GM19452 (cell line): ENCODE measurements around the gene AGAP2.
A peak's percentile ranks its signal among the peaks of the same experiment; 100 is the strongest.

Experiments
- ATAC-seq: cut with Tn5 transposase; IDR thresholded peaks from one replicate; pipeline ENCODE4 v1.9.1; 2021; ENCODE audit not compliant: unreplicated experiment

Gene AGAP2

DNA sequence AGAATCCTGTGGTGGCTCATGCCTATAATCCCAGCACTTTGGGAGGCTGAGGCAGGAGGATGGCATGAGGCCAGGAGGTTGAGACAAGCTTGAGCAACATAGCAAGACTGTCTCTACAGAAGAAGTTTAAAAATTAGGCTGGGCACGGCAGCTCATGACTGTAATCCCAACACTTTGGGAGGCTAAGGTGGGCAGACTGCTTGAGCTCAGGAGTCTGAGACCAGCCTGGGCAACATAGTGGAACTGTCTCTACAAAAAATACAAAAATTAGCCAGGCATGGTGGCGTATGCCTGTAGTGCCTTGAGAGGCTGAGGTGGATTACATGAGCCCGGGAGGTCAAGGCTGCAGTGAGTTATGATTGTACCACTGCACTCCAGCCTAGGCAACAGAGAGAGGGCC lies 29.3 kb upstream of the AGAP2 start:
- ATAC-seq, result no peak

DNA sequence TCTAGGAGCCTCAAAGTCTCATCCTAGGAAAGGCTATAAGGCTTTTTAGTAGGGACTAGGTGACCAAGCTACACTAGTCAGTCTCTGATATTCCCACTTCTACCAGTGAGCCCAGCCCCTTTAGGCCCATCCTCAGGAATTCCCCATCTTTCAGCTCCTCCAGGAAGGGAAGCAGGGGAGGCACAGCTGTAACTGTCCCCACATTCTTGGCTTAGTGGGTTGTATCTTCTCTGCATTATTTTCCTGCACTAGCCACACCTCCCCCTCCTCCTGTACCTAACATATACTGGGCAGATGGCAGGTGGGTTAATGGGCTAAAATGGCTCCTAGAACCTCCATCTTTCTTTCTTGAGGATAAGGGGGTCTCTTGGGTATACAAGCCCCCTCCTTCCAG lies 28.8 kb upstream of the AGAP2 start:
- no peak for ATAC-seq

DNA sequence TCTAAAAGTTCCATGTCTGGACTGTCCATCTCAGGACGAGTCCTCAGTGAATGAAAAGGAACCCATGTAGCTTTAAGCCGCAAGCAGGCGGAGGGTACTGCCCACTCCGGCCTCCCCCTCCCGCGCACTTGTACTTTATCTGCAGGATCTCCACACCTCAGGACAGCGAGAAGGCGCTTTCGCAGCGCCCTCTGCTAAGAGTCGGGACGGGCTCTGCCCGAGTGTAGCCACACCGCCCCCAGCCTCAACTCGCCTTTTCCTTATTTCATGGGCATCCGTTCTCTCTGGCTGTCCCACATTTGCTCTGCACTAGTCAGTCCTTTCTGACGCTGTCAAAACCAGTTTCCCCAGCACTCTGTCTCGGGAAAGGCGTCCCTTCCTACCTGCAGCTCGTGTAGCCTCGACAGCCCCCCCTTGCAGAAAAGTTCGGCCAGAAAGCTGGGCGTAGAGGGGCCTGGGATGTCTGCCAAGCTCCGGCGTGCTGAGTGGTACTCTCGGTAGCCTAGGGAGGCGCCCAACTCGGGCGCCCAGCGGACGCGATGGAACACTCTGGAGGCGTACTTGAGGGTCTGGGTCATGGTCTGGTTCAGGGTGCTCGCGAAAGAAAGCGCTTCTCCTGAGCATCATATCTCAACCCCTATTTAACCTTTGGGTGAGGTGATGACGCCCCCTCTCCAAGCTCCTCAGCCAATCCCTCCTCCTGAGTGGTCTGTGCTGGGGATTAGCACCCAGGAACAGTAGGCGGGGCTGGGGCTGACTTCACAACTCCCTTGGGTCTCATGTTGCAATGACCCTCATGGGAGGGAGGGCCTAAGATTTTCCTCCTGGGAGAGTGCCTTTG lies 28.1 kb upstream of the AGAP2 start, which contains the start of gene CYP27B1:
Gene CYP27B1, minus strand, starts transcription at position 615 of the 841 bp plus-strand sequence. Its CDS starts 37 bp downstream, at position 578.
- no peak for ATAC-seq

DNA sequence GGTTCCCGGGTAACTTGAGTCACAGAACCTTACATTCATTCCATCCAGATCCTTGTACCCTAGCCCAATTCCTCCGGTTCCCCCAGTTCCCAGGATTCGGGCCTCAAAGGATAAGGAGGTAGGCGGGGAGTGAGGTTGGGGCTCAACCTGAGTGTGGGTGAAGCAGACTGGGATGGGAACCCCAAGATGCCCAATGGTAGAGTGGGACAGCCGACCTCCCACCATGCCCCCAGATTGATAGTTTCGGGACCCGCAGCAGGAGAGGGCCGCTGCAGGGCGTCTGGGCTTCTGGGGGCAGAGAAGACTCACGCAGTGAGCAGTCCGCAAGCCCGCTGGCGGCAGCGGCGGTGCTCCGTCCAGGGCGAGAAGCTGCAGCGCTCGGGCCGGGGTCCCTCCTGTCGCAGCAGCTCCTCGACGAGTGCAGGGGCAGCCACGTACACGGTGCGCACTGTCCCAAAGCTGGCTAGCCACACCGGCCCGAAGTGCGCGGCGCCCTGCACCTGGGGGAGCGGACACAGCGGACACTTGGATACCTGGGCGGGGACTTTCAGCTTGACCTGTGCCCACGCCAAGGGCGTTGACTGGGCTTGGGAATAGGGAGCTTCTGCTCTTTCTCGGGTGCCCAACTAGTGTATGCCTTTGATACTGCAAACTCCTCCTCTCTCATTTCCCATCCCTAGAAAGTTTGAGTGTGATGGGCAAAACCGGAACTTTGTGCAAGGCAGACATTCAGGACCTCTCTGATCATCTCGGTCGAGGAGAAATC lies 27.3 kb upstream of the AGAP2 start:
- ATAC-seq, result no peak

DNA sequence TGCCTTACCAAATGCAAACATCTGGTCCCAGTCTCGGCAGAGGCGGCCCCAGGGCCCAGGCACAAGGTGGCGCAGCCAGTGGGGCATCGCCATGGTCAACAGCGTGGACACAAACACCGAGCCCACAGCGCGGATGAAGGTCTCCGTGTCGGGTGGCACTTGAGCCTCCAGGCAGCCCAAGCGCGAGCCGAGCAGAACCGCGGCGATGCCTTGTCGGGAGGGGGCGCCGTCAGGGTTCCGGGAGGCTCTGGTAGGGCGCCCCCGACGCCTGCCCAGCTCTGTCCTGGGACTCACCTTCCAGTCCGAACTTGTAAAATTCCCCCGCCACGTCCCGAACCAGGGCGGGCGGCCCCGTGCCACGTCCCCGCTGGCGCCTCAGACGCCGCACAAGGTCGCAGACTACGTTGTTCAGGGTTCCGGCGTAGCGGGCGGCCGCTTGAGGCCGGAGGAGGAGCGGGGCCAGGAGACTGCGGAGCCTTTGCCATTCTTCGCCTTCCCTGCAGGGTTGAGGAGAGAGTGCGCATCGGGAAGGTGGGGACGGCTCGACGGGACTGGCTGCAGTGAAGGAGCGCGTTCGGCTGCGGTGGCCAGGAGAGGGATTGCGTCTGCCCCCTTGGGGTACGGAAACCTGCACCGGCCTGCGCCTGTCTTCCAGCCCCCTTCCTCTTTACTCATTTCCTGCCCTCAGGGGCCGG lies 26.6 kb upstream of the AGAP2 start:
- ATAC-seq, result peak; percentile 68

DNA sequence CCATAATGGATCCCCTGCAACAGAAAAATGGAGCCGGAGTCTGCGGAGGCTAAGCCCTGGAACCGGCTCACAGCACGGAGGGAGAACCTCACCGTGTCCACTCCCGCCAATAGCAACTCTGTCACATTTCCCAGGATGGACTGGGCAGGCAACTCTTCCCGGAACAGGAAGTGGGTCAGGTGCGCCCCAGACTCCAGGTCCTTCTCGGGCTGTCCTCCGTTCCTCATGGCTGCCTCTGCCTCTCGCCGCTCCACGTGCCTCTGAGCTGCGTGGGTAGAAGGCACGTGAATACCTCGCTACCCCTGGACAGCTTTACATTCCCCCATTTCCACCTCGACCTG lies 26.1 kb upstream of the AGAP2 start:
- no peak for ATAC-seq

DNA sequence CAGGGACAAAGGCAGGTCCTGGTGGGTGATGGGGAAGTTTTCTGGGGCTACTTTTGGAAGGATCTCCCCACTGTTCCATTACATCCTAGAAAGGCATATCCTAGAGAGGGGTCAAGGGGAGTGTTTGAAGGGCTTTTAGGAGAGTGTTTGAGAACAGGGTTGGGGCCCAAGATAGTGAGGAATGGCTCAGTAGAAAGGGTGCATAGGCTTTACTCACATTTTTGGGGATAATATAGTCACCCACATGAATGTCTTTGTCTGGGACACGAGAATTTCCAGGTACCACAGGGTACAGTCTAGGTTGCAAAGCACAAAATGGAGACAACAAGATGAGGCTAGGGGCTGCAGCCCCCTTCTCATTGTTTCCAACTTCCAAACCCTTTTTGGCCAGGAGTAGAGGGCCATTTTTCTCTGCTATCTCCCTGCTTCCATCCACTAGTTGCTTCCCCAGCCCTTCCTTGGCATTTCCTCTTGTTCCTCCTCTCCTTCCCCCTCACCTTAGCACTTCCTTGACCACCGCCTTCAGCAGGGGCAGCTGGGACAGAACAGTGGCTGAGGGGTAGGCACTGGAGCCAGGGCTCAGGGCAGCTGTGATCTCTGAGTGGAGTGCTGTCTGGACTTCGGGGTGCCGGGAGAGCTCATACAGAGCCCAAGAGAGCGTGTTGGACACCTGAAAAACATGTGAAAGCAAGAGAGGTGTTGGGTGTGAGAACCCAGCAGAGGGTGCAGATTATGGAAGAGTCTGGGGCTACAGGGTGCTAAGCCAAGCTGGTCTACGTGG lies 25.5 kb upstream of the AGAP2 start:
- ATAC-seq, result no peak

DNA sequence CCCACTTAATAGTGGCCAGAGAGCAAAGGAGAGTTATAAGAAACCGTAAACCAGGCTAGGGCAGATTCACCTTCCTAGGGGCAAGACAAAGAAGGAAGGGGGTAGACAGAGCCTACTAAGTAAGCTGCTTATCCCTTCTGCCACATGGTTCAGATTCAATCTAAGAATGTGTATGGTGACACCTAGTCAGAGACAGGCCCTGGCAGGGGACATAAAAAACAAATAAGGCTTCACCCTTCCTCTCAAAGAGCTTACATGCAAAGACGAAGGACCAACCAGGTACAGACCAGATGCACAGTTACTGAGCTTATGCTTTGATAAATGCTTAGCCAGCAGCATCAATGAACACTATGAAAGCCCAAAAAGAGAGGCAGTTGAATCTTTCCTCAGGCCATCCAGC lies 23.9 kb upstream of the AGAP2 start:
- no peak for ATAC-seq

DNA sequence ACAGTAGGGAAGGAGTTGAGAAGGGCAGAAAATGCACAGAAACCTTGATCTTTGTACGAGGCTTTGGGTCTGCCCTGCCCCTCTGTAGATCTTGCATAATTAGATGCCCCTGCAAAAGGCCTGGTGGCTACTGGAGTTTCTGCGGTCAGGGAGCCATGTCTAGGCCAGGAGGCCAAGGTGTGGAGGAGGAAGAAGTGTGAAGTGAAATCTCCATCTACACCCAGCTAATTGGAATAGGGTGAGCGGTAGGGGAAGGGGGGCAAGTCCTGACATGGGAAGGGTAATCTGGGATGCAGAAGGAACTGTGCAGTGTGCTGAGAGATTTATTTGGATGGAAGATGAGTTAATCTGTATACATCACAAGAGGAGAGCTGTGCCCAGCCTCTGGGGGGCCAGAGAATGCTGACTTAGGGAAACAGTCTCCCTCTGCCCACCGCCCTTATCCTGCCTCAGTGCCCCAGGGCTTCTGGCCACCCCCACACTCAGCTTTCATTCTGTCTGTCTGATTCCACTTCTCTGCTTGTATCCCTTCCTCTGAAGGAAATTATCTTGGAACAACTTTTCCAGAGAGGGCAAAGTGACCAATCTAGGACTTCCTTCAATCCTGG lies 23.0 kb upstream of the AGAP2 start:
- no peak for ATAC-seq

DNA sequence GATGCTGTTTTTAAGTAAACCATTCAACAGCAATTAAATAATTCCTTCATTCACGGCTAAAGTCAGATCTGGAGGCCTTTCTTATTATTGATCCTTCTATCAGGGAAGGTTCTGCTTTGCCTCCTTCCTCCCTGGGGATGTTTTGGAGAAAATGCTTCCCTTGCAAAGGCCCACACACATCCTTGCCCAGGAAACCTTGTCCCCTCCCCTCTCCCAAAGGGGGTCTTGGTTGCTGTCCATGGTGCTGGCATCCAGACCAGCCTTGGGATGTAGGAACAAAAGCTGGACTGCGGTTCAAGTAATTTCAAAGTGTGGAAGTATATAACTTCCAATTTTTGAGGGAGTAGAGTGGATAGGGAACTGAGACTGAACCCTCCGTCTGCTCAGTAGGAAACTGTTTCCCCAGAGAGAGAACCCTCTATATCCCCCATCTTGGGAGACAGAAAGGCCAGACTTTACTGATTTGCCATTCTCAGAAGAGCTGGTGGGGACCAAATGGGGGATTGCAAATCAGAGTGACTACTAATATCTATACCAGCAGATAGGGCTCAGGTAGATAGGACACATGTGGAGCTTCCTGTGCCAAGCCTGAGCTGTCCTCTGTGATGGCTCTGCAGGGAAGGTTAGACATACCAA lies 21.9 kb upstream of the AGAP2 start:
- no peak for ATAC-seq

DNA sequence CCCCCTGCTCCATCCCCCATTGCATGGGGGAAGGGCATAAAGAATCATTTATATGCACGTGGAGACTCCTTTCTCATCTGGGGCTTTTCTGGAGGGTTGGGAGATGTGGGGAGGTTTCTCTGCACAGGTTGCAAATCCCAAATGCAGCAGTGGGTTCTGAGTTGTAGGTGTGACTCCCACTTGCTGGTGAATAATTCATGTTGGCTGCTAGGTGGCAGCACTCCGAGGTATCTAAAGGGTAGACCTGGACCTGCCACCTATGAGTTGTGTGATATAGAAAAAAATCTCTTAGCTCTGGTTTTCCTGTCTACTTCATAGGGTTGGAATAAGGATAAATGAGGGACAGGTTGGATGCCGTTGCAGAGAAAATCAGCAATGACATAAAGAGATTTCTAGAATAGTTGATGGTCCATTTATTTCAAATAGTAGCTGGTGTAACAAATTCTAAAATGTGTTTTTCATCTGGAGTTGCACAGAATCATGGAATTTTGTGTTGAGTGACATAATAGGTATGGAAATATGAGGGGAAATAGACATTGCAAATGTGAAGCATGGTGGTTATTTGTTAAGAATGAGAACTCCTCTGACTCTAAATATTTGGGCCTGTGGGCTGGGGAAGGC lies 20.9 kb upstream of the AGAP2 start:
- no peak for ATAC-seq

DNA sequence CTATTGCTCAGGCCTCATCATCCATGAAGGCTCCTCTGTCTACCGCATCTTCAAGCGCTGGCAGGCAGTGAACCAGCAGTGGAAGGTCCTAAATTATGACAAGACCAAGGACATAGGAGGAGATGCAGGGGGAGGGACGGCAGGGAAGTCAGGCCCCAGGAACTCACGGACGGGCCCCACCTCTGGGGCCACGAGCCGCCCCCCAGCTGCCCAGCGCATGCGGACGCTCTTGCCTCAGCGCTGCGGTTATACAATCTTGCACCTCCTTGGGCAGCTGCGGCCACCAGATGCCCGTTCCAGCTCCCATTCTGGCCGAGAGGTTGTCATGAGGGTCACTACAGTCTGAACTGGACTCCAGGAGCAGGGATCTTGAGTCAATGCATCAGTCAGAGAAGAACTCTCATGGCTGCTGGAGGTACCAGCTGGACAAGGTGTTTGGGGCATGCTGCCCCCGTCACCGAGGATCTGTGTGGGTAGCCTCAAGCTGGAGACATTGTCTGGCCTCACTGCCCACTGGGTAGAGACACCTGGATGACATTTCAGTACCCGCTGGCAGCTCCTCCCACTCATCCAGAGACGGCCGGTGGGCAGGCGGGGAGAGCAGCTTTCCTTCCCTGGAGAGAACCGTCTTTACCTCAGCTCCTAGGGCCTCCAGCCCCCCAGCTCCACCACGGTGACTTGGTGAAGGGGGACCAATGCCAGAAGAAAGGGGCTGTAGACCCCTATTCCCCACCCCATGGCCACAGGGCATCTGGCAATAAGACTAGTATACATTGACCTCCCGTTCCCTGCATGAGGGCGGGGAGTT lies 20.2 kb upstream of the AGAP2 start:
- no peak for ATAC-seq

DNA sequence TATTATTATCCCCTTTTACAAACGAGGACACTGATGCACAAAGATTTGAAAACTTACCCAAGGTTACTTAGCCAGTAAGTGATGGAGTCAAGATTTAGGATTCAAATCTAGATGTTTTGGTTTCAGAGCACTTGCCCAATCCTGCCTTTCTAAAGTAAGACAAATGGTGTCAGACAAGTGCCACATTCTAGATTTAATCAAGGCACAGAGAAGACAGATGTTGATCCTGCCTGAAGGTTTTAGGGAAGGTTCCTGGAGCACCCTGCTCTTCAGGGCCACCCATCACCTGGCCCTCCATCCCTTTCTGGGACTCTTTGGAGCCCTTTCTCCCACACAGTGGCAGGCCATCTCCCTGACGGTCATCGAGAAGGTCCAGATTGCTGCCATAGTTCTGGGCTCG lies 19.2 kb upstream of the AGAP2 start:
- ATAC-seq, result no peak

DNA sequence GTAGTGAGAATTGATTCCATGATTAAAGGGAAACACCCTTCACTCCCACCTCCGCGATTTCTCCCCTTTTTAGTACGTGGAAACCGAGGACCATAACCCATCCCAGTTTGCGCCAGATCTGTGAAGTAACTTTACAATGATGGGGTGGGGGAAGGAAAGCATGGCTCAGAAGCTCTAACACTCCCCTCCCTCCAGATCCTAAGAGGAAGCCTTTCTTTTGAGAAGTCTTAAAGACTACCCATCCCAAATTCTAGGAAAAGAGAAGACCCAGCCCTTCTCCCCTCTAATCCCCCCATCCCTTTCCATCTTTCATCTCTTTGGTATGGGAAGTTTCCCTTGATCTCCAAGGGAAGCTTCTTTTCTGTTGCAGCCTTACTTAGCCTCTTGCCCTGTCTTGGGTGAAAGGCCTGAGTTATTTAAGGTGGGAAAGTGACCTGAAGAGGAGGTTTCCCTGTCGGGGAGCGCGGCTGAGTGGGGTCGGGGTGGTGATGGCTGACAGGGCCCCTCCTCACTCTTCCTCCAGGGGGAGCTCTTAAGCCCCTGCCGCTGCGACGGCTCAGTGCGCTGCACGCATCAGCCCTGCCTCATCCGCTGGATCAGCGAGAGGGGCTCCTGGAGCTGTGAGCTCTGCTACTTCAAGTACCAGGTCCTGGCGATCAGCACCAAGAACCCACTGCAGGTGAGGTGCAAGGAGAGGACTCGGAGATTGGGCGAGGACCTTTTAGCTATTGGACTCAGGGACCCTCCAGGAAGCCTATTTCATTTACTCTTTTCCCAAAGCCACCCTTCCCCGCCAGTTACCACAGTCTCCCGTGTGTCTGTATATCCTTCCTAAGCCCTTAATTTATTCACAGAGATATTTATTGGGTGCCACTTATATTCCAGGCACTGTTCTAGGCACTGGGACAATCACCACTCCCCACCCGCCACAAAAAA lies 18.1 kb upstream of the AGAP2 start:
- no peak for ATAC-seq

DNA sequence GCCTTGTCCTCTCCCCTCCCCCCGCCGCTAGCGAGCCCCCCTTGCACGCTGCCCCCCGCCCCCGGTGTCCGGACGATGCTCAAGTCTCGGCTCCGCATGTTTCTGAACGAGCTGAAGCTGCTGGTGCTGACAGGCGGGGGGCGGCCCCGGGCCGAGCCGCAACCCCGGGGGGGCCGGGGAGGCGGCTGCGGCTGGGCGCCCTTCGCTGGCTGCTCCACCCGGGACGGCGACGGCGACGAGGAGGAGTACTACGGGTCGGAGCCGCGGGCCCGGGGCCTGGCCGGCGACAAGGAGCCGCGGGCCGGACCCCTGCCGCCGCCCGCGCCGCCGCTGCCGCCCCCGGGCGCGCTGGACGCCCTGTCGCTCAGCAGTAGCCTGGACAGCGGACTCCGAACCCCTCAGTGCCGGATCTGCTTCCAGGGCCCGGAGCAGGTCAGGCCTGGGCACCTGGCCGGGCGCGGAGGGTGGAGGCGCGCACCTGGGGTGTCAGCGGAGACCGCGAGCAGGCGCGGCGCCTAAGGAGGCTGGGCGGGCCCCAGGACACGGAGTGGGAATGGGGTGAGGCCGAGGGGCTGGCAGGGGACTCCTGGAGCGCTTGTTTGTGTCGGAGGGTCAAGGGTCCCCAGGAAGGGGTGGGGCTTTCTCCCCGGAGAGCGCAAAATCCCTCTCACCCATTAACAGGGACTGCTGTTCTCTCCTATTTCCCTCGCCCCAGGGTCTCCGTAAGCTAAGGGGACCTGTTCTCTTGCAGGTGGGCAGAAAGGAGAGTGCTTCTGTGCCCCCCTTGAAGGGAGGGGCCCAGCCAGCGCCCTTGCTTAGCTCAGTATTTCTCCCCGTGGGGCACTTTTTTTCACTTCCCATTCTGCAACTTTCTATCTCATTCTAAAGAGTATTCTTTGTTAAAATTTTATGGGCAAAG lies 17.2 kb upstream of the AGAP2 start:
- ATAC-seq, result no peak

DNA sequence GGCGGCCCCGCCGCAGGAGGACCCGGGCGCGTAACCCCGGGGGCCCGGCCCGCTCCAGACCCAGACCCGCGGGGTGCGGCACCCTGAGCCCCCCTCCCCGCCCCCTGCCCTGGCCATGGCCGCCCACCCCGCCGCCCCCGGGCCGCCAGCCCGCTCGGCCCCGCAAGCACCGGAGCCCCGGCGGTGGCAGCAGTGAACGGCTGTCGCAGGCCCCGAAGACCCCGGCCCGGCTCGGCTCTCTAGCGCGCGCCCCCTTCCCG lies 16.6 kb upstream of the AGAP2 start:
- no peak for ATAC-seq
